Measurements from ENCODE around the gene EHD1. TPM values are rescaled to one million over a fixed set of nuclear protein-coding genes. Genes with fewer than 3 reads are reported as not detected.

The EHD1 gene
- total RNA-seq, 1 donor from 2014 or later = 19.8 TPM

DNA sequence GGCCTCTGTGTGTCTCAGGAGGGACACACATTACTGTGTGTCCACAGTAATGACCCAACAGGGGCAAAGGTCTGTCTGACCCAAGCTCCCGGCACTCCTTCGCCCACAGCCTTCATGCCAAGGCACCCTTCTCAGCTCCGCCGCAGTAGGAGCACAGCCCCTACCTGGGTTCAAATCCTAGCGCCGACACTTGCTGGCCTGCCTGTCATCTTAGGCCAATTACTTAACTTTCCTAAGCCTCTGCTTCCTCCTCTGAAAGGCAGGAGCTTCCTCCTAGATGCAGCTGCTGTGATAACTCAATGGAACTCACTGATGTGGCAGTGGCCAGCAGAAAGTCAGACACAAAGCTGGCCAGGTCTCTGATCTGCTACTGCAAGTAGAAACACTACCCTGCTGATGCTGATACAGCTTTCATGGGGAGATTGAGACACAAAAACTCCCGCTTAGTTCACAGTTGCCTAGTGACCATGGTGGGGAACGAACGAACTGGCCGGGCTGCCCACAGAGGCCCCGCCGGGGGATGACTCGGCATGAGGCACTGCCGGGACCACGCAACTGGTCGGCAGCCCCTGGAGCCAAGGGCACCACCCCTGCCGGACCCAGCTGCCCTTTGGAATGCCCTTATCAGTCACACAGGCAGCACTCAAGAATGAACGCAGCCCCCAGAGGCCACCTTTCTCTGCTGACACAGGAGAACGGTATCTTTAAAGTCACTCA, 8.1 kb downstream of the EHD1 start:
- peak overlapping the region; percentile 96 for H3K27ac Mint-ChIP-seq
- Histone ChIP-seq H3K4me2 (peak overlapping the region; percentile 13), H3F3A (ENCODE audit: low read depth) (no peaks in the 10 kb centered on the region), H3K27ac (peak overlapping the region; percentile 37), H3K4me1 (peaks cover 12% of the 10 kb centered on the region), H2AFZ (replicated peaks) (no peak overlapping the region), H3K27me3 (no peaks in the 10 kb centered on the region), H3K9ac (peak overlapping the region; percentile 22), H3K4me3 (no peak overlapping the region), H3K9me3 (ENCODE audit: low read depth) (no peaks in the 10 kb centered on the region), H4K20me1 (ENCODE audit: low read depth) (peaks cover 20% of the 10 kb centered on the region), H3K79me2 (ENCODE audit: low read depth) (no peaks in the 10 kb centered on the region), H3K36me3 (no peaks in the 10 kb centered on the region)
- H3K4me1 Mint-ChIP-seq = peaks cover 50% of the 10 kb centered on the region
- H3K9me3 Mint-ChIP-seq = no peaks in the 10 kb centered on the region
- peak; percentile 18 for DNase-seq (ENCODE audit: low spot score)
- peak overlapping the region; percentile 66 for H3K4me3 Mint-ChIP-seq
- TF ChIP-seq EZH2phosphoT487 (IDR thresholded peaks at IDR 0.05) = no peak
- TF ChIP-seq, protein P1, sequence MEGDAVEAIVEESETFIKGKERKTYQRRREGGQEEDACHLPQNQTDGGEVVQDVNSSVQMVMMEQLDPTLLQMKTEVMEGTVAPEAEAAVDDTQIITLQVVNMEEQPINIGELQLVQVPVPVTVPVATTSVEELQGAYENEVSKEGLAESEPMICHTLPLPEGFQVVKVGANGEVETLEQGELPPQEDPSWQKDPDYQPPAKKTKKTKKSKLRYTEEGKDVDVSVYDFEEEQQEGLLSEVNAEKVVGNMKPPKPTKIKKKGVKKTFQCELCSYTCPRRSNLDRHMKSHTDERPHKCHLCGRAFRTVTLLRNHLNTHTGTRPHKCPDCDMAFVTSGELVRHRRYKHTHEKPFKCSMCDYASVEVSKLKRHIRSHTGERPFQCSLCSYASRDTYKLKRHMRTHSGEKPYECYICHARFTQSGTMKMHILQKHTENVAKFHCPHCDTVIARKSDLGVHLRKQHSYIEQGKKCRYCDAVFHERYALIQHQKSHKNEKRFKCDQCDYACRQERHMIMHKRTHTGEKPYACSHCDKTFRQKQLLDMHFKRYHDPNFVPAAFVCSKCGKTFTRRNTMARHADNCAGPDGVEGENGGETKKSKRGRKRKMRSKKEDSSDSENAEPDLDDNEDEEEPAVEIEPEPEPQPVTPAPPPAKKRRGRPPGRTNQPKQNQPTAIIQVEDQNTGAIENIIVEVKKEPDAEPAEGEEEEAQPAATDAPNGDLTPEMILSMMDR (IDR thresholded peaks at IDR 0.05) = no peak
- no peak for TF ChIP-seq EZH2 (IDR thresholded peaks at IDR 0.05)
- H3K36me3 Mint-ChIP-seq = peaks cover 11% of the 10 kb centered on the region
- H3K27me3 Mint-ChIP-seq (ENCODE audit: insufficient read depth, low read depth) = peaks cover 3% of the 10 kb centered on the region

DNA sequence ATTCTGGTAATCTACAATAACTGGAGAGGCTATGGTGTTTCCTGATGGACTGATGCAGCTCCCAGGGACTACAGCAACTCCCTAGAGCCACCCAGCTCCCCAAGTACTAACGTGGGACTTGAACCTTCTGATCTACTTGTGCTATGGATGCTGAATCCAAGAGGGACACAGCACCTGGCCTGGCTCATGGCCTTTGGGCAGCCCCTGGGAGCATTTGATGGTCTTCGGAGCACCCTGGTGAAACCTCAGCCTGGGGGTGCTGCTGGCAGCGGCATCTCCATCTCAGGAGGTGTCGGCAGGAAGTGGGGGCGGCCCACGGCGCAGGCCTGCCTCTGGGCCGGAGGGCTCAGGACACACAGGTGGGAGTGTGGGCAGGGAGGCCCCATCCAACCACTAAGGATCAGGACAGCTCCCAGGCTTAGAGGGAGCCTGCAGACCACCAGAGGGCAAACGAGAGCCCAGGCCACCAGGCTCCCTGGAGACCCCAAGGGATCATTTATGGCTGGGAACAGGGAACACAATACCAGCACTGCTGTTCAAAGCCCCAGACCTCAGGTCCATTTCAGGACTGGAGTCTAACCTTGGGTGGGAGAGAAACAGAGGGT, 8.7 kb downstream of the EHD1 start:
- TF ChIP-seq, protein P1 (IDR thresholded peaks at IDR 0.05) = peak; percentile 55
- TF ChIP-seq EZH2phosphoT487 (IDR thresholded peaks at IDR 0.05) = no peak
- peaks cover 18% of the 10 kb centered on the region for H3K4me1 ChIP-seq
- DNase-seq (ENCODE audit: low spot score) = peak; percentile 53
- H3K36me3 Mint-ChIP-seq = peaks cover 11% of the 10 kb centered on the region
- peaks cover 3% of the 10 kb centered on the region for H3K27me3 Mint-ChIP-seq (ENCODE audit: insufficient read depth, low read depth)
- H3K4me3 ChIP-seq = no peak overlapping the region
- no peaks in the 10 kb centered on the region for H3K27me3 ChIP-seq
- no peaks in the 10 kb centered on the region for H3K9me3 ChIP-seq (ENCODE audit: low read depth)
- H3K27ac ChIP-seq = no peak overlapping the region
- no peaks in the 10 kb centered on the region for H3K9me3 Mint-ChIP-seq
- no peaks in the 10 kb centered on the region for H3K36me3 ChIP-seq
- H3K4me3 Mint-ChIP-seq = no peak overlapping the region
- no peaks in the 10 kb centered on the region for H3K79me2 ChIP-seq (ENCODE audit: low read depth)
- H3K4me2 ChIP-seq = no peak overlapping the region
- H3F3A ChIP-seq (ENCODE audit: low read depth) = no peaks in the 10 kb centered on the region
- H4K20me1 ChIP-seq (ENCODE audit: low read depth) = peaks cover 17% of the 10 kb centered on the region
- no peak overlapping the region for H3K9ac ChIP-seq
- H3K4me1 Mint-ChIP-seq = peaks cover 50% of the 10 kb centered on the region
- H3K27ac Mint-ChIP-seq = peak overlapping the region; percentile 96
- H2AFZ ChIP-seq (replicated peaks) = no peak overlapping the region

DNA sequence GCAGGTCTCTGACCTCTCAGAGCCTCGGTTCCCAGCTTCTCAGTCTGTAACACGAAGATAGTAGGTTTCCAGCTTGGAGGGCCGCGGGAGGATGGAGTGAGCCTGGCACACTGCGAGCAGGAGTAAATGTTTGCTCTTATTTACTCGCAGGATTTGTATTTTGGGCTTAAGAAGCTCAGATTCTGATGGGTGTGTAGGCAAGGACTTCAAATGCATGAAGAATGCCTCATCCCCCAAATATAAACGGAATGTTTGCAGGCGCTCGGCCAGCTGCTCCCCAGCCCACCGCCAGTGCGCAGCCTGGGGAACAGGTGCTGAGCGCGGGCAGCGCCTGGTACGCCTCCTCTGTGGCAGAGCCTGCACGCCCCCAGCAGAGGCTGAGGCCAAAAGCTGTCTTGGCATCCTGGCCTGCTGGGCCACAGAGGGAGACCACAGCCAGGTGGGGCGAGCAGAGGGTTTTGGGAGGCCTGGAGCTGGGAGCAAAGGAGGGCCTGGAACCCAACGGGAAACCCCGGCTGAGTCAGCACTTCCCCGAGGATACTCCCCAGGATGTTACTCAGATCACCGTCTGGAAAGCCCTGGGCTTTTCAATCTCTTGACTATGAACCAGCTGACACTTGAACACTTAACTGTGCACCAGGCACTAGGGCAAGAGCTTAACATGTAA, 9.4 kb downstream of the EHD1 start:
- Histone ChIP-seq H2AFZ (replicated peaks) (no peak overlapping the region), H3K4me2 (no peak overlapping the region), H3K9ac (no peak overlapping the region), H3K27me3 (no peaks in the 10 kb centered on the region), H4K20me1 (ENCODE audit: low read depth) (peaks cover 23% of the 10 kb centered on the region), H3K9me3 (ENCODE audit: low read depth) (no peaks in the 10 kb centered on the region), H3K79me2 (ENCODE audit: low read depth) (no peaks in the 10 kb centered on the region), H3K4me3 (no peak overlapping the region), H3K4me1 (peaks cover 25% of the 10 kb centered on the region), H3K36me3 (no peaks in the 10 kb centered on the region), H3F3A (ENCODE audit: low read depth) (no peaks in the 10 kb centered on the region), H3K27ac (no peak overlapping the region)
- Mint-ChIP-seq H3K36me3 (peaks cover 8% of the 10 kb centered on the region), H3K27me3 (ENCODE audit: insufficient read depth, low read depth) (peaks cover 3% of the 10 kb centered on the region), H3K4me3 (no peak overlapping the region), H3K4me1 (peaks cover 51% of the 10 kb centered on the region), H3K27ac (peak overlapping the region; percentile 83), H3K9me3 (no peaks in the 10 kb centered on the region)
- TF ChIP-seq EZH2 (IDR thresholded peaks at IDR 0.05) (no peak), EZH2phosphoT487 (IDR thresholded peaks at IDR 0.05) (no peak)
- TF ChIP-seq, protein P1 (IDR thresholded peaks at IDR 0.05) = no peak
- no peak for DNase-seq (ENCODE audit: low spot score)

Data from neural progenitor cell (in vitro differentiated cells).